Stimulated activated naive CD4-positive, alpha-beta T cell treated with Interleukin-2 at 50 U/mL for 16 hours (primary cell): Measurements from ENCODE around the gene ZNF426.

ENCODE experiments used
- DNase-seq: peaks from one replicate; lab custom pipeline; 2025; lab: John Stamatoyannopoulos, UW

Gene ZNF426

GRCh38 chr19:9494096-9494495, 44.3 kb downstream of the ZNF426 start:
- DNase-seq: no peak

- DNase-seq: no peak
These were observed 51.4 kb downstream of the ZNF426 start for GRCh38 chr19:9487016-9487415.

- no peak for DNase-seq
These were observed 53.3 kb downstream of the ZNF426 start for GRCh38 chr19:9485140-9485539.

GRCh38 chr19:9474975-9475374, 63.5 kb downstream of the ZNF426 start:
- DNase-seq: no peak
